GM21381 (cell line): Measurements from ENCODE around the gene PDLIM7.
"Not testable (repeated sequence)": the region's sequence is repeated elsewhere in the genome, so short reads cannot be mapped to it uniquely, and the experiment has no call there.

Experiments
- ATAC-seq: cut with Tn5 transposase; IDR thresholded peaks from one replicate; pipeline ENCODE4 v1.9.1; 2021; ENCODE audit warnings: mild to moderate bottlenecking, moderate library complexity; ENCODE audit not compliant: unreplicated experiment

PDLIM7 gene

GRCh38 chr5:177492841-177493240, 4.6 kb downstream of the PDLIM7 start:
- no peak for ATAC-seq

DNA sequence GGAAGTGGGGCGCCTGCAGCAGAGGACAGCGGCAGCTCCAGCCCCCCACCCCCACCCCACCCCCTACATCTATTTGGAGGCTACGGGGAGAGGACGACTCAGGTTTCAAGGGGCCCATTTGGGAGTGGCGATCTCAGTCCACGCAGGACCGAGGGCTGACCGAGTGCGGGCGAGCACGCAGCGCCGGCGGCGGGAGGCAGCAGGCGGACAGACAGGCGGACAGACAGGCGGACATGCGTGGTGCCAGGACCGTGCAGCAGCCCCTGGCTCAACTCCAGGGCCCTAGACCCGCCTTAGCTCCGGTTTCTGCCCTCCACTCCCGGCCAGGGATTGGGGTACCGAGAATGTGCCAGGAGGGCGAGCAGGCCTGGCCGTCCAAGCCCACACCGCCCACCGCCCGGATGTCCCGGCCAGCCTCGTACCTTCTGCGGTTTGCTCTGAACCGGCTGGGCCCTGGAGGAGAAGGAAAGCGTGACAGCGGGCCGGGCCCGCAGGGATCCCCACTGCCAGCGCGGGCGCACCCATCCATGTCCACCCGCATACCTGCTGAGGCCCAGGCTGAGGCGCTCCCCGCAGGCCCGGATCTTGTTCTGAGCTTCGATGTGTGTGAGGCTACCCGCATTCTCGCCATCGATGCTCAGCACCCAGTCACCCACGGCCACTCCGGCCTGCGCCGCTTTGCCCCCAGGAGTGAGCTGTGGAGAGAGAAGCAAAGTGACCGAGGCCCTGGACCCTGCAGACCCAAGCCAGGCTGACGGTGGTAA, 5.2 kb downstream of the PDLIM7 start:
- ATAC-seq: no peak

DNA sequence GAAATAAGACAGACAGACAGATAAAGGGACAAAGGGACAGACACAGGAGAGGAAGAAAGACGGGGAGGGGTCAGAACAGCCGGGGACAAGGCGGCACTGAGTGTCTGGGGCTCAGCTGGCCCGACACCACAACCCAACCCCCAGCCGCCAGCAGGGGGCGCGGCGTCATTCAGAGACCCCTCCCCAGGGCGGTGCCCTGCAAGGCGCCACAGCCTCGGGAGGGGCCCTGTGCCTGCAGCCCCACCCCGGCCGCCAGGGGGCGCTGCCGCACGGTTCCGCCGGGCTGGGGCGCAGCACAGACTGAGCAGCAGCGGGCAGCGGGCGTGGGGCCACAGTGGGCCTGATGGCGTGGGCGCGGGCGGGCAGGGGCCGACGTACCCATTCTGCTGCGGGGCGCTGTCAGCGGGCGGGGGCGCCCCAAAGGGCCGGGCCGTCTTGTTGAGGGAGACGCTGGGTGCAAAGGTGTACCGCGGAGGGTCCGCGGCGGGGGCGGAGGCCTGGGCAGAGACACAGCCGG, 5.9 kb downstream of the PDLIM7 start:
- ATAC-seq: no peak

DNA sequence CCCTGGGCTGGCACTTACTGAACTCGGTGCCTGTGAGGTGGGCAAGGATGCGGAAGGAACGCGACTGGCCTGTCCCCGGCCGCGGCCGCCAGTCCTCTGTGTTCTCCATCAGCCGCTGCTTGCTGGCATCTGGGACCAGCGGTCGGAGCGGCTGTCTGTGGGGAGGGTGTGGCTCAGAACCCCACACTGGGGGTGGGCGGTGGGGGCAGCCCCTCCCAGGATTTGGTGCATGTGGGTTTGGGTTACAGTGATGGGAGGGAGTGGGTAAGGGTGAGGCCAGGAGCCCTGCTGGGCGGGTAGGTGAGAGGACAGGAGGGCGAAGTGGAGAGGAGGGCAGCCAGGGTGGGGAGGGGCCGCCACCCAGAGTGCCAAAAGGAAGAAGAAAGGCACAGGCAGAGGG, 6.4 kb downstream of the PDLIM7 start:
- ATAC-seq: no peak

DNA sequence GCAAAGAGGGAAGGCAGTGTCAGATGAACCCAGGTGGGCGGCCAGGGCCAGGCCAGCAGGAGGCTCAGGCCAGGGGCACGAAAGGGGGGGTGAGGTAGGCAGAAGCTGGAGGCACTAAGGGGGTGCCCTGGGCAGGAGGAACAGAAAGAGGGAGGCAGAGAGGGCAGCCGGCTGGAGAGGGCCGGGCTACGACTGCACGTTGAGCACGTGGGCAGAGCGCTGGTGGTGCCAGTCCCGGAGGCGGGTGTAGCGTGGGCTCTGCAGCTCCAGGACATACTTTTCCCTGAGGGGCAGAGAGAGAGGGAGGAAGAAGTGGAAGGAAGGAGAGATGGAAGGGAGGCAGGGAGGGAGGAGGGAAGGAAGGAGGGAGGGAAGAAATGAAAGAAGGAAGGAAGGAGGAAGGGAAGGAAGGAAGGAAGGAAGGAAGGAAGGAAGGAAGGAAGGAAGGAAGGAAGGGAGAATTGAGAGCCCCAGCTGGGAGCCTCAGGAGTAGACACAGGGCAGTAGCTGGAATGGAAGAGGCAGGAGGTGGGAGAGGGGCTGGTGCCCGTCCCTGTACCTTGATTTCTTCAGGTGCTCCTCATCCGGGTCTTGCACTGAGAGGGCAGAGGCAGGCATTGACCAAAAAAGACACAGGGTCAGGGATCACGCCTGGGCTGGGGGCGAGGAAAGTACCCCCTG, 7.0 kb downstream of the PDLIM7 start:
- no peak for ATAC-seq

- no peak for ATAC-seq
Observed at GRCh38 chr5:177489119-177489716, 8.2 kb downstream of the PDLIM7 start.

DNA sequence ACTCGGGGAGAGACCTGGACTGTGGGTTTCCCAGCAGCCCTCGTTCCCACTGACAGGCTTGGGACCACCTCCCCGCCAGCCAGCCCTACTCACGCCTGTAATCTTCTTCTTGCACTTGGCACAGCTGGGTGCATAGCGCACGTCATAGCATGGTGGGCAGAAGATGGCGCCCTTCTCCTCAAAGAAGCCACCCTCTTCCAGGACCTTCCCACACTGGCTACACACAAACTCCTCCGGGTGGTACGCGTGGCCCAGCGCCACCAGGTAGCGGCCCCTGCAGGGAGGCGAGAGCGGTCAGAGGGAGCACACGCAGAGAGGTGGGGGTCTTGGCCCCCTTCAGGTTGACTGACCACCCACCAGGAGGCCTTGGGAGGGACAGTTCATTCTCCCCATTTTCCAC, 9.4 kb downstream of the PDLIM7 start:
- no peak for ATAC-seq

GRCh38 chr5:177487144-177487543, 10.3 kb downstream of the PDLIM7 start:
- no peak for ATAC-seq

GRCh38 chr5:177486256-177486655, 11.1 kb downstream of the PDLIM7 start:
- no peak for ATAC-seq

GRCh38 chr5:177485753-177486152, 11.7 kb downstream of the PDLIM7 start:
- not testable (repeated sequence) for ATAC-seq

DNA sequence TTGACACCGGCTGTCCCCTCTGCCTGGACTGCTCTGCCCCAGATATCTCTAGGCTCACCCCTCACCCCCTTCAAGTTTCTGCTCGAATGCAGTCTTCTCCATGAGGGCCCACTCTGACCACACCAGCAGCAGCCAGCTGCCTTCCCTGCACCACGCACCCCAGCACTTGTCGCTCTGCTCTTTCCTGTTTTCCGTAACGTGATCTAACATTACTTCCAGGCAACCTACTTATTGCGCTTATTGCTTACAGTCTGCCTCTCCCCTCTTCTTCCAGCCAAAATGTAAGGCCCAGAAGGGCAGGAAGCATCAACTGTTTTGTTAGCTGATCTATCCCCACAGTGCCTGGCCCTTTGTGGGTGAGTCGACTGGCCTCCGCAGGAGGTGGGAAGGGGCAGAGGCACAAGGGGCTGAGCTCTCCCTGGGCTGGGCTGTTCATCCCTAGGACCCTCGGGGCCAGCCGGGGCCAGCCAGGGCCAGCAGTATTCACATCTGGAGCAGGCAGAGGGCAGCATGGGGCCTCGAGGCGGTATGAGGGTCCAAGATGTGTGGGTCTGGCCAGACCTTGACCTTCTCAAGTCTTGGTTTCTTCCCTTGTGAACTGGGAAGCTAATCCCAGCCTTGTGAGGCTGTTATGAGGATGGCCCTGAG, 12.4 kb downstream of the PDLIM7 start:
- ATAC-seq: no peak

DNA sequence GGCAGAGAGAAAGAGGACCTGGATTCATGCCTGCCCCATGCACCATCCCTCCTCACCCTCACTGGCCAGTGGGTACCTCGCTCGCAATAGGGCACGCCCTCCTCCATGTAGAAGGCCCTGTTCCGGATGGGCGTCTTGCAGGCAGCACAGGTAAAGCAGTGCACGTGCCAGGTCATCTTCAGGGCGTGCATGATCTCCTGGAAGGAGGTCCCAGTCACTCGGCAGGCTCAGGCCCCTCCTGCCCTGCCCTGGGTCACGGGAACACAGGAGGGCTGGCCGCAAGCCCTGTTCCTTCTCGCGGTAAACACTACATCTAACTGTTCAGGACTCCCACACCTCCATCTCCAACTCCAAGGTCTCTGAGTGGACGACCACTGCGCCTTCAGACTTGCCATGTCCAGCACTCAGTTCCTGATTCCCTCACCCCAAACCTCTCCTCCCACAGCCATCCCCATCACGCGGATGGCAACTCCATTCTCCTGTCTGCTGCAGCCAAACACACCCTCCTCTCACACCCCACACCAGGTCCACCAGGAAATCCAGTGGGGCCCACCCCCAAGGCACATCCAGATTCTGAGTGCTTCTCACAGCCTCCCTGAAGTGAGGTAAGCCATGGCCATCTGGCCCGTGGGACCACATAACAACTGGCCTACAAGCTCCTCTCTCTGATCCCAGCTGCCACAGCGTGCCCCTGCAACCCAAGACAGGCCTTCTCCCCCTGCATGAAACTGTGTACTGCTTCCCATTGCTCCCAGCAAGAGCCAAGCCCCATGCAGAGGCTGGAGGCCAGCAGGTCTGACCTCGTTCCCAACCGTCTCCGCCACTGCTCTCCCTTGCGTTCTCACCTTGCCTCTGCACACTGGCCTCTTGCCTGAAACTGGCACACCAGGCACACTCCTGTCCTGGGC, 13.2 kb downstream of the PDLIM7 start:
- ATAC-seq: no peak

GRCh38 chr5:177483042-177483441, 14.4 kb downstream of the PDLIM7 start:
- ATAC-seq: no peak

DNA sequence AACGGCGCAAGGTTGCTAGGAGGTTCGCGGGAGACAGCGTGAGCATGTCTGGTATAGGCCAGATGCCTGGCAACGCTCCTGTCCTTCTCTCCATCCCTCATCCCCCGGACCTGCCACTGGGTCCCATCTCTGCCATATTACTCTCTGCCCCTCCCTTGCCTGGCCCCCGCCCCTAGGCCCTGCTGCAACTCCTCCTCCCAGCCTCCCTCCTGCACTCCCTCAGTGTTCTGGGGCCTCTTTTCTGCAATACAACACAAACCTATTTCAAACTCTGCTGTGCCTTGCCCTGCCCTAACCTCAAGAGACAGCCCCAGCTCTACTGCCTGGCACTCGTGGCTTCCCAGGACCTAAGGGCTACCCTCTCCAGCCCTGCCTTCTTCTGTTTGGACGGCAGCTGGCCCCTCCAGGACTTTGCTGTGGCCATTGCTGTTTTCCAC, 15.0 kb downstream of the PDLIM7 start:
- no peak for ATAC-seq

GRCh38 chr5:177479774-177480173, 17.6 kb downstream of the PDLIM7 start:
- ATAC-seq: no peak

- ATAC-seq: no peak
Observed at GRCh38 chr5:177478711-177479646, 18.4 kb downstream of the PDLIM7 start.

DNA sequence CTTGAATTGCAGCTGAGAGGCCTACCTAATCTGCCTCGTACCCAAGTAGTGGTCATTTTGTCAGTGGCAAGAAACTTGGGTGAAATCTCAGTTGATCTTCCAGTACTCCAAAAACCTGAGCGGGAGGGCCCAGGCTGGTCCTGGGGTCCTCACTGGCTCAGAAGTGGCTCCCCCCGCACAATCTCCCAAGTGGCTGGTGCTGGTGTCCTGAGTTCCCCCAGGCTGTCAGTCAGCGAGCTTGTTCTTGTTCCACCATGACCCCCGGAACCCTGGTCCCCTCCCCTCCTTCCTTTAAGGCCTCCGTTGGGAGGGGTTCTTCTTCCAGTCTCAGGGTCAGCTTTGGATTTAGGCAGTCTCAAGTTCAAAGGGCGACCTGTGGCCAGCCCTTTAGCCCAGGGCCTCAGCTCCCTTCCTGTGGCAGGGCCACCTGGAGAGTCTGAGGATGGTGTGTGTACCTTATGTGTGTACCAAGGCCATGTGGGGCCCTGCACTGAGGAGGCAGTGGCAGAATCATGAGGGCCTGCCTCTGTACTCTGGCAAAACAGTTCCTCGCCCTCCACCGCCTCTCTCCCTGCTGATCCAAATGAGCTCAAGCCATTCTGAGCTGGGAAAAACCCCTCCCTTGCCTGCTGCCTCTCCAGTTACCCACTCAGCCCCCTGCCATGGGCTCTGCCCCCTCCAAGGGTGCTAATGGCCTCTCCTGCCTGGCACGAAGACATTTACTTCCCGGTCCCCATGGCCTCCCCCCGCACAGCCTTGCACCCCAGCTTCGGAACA, 19.5 kb downstream of the PDLIM7 start:
- ATAC-seq: no peak

DNA sequence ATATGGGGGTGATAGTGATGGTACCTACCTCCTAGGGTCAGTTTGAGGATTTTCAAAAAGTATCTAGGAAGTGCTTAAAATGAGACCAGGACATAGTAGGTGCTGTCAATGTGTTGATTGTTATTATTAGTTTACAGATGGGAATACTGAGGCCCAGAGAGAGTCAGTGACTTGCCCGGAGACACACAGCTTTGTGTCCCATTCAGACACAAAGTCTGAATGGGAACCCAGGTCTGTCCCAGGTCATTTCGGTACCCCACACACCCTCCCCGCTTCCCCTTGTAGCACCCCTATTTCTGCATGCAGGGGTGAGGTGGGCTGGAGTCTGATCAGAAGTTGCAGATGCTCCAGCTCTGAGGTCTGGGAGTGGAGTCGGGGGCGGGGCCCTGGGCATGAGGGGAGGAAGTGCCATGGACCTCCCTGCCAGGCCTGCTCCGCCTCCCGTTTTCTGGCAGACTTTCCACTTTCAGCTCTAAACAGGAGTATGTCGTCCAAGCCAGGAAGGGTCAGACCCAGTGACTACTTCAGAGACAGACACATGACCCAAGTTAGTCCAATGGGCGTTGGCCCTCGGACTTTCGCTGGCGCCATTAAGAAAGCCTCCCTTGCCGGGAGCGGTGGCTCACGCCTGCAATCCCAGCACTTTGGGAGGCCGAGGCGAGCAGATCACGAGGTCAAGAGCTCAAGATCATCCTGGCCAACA, 20.7 kb downstream of the PDLIM7 start:
- no peak for ATAC-seq
